Stimulated activated CD4-positive, alpha-beta T cell treated with anti-CD3 and anti-CD28 coated beads, Interleukin-12 subunit alpha, Interleukin-12 subunit beta, amount 100 ng/mL, for 4 hours (primary cell): Measurements from ENCODE around the gene NCKAP1.
"Not testable (repeated sequence)": the region's sequence is repeated elsewhere in the genome, so short reads cannot be mapped to it uniquely, and the experiment has no call there.

Experiments used
- DNase-seq: peaks from one replicate; pipeline ENCODE4 v3.0.0-alpha.2; 2020

Gene NCKAP1

GRCh38 chr2:182907081-182907830 is 131.0 kb downstream of the NCKAP1 start:
- DNase-seq = no peak

GRCh38 chr2:182906454-182906853 is 131.8 kb downstream of the NCKAP1 start:
- no peak for DNase-seq

GRCh38 chr2:182904844-182905243 is 133.4 kb downstream of the NCKAP1 start:
- no peak for DNase-seq

GRCh38 chr2:182903566-182903965 is 134.7 kb downstream of the NCKAP1 start:
- DNase-seq = no peak

GRCh38 chr2:182901748-182902147 is 136.5 kb downstream of the NCKAP1 start:
- DNase-seq = no peak

- DNase-seq = no peak
Observed at GRCh38 chr2:182898718-182899117, 139.5 kb downstream of the NCKAP1 start.

GRCh38 chr2:182897137-182897536 is 141.1 kb downstream of the NCKAP1 start:
- DNase-seq = no peak

- DNase-seq = no peak
Observed at GRCh38 chr2:182895798-182896197, 142.5 kb downstream of the NCKAP1 start.

GRCh38 chr2:182895169-182895568 is 143.1 kb downstream of the NCKAP1 start:
- DNase-seq = no peak

- no peak for DNase-seq
Observed at GRCh38 chr2:182894174-182894573, 144.1 kb downstream of the NCKAP1 start.

- no peak for DNase-seq
Observed at GRCh38 chr2:182893666-182894065, 144.6 kb downstream of the NCKAP1 start.

GRCh38 chr2:182893035-182893434 is 145.2 kb downstream of the NCKAP1 start:
- DNase-seq = not testable (repeated sequence)

GRCh38 chr2:182891611-182892010 is 146.6 kb downstream of the NCKAP1 start:
- DNase-seq = no peak

GRCh38 chr2:182890773-182891378 is 147.4 kb downstream of the NCKAP1 start:
- no peak for DNase-seq

GRCh38 chr2:182890305-182890704 is 148.0 kb downstream of the NCKAP1 start:
- DNase-seq = no peak

- no peak for DNase-seq
Observed at GRCh38 chr2:182887753-182888415, 150.4 kb downstream of the NCKAP1 start.

- no peak for DNase-seq
Observed at GRCh38 chr2:182887093-182887492, 151.2 kb downstream of the NCKAP1 start.

GRCh38 chr2:182885771-182886170 is 152.5 kb downstream of the NCKAP1 start:
- DNase-seq = no peak

GRCh38 chr2:182883451-182883850 is 154.8 kb downstream of the NCKAP1 start:
- DNase-seq = no peak

GRCh38 chr2:182880100-182880499 is 158.2 kb downstream of the NCKAP1 start:
- DNase-seq = not testable (repeated sequence)

GRCh38 chr2:182876653-182877052 is 161.6 kb downstream of the NCKAP1 start:
- not testable (repeated sequence) for DNase-seq

- no peak for DNase-seq
Observed at GRCh38 chr2:182870227-182870626, 168.0 kb downstream of the NCKAP1 start.

- DNase-seq = no peak
Observed at GRCh38 chr2:182868054-182868796, 170.0 kb downstream of the NCKAP1 start.
